ENCODE data around the gene GPR22. TPM values are rescaled to one million over a fixed set of nuclear protein-coding genes. Genes with fewer than 3 reads are reported as not detected.

GPR22 gene
- total RNA-seq, 1 experiment from 2014 or later: not detected

GRCh38 chr7:107505997-107506673 lies 36.3 kb downstream of the GPR22 start:
- H3K27me3 ChIP-seq (ENCODE audit: insufficient read depth, low read length): no peaks in the 10 kb centered on the region
- H3K14ac ChIP-seq (ENCODE audit: insufficient read depth, low read length): no peak overlapping the region
- H3K4ac ChIP-seq (ENCODE audit: low read depth, low read length): no peak overlapping the region
- Mint-ChIP-seq H3K36me3 (ENCODE audit: insufficient read depth in 1 of 3, low read depth in 3 of 3) (peaks cover 26 to 38% (median 38%) of the 10 kb centered on the region in 3 experiments), H3K4me1 (peaks cover 0 to 2% of the 10 kb centered on the region in 2 experiments; a peak in 1 of 4 replicates), H3K27ac (peak overlapping the region in 1 of 3 experiments; percentile 18; a peak in 1 of 7 replicates), H3K27me3 (ENCODE audit: low read depth) (peaks cover 2% of the 10 kb centered on the region; the same call in 1 of the 2 replicates), H3K9me3 (peaks cover 27 to 30% of the 10 kb centered on the region in 2 experiments), H3K4me3 (no peak overlapping the region)
- H3K79me1 ChIP-seq (ENCODE audit: insufficient read depth, low read depth, low read length, poor library complexity, severe bottlenecking): no peaks in the 10 kb centered on the region
- H4K5ac ChIP-seq (ENCODE audit: insufficient read length, low read depth, low read length): no peak overlapping the region
- H2AFZ ChIP-seq (ENCODE audit: low read length): no peak overlapping the region
- peaks cover 6% of the 10 kb centered on the region for H3K9me3 ChIP-seq (ENCODE audit: control insufficient read depth, low read depth, low read length)
- no peak overlapping the region for H3K9ac ChIP-seq (ENCODE audit: extremely low read depth, insufficient read length, low read length)
- no peak for DNase-seq
- no peak for TF ChIP-seq CTCF (conservative IDR thresholded peaks at IDR 0.05)
- no peak overlapping the region for H3K27ac ChIP-seq (ENCODE audit: insufficient read length, low read depth, low read length)
- no peaks in the 10 kb centered on the region for H3K4me1 ChIP-seq (ENCODE audit: insufficient read depth, low read length)
- H3K56ac ChIP-seq (ENCODE audit: insufficient read length, low read depth, low read length): no peak overlapping the region
- H2BK20ac ChIP-seq (ENCODE audit: low read depth, low read length, poor library complexity, severe bottlenecking): no peak overlapping the region
- no peak overlapping the region for H3K23ac ChIP-seq (ENCODE audit: insufficient read length, low read depth, low read length)
- no peak overlapping the region for H3K4me2 ChIP-seq (ENCODE audit: insufficient read depth, insufficient read length, low read length)
- no peak overlapping the region for H2BK15ac ChIP-seq (ENCODE audit: low read depth, low read length)
- no peak overlapping the region for H4K91ac ChIP-seq (ENCODE audit: insufficient read length, low read depth, low read length)
- no peak overlapping the region for H4K8ac ChIP-seq (replicated peaks; ENCODE audit: insufficient read length, low read depth, low read length)
- WGBS (ENCODE audit: extremely low coverage, insufficient read length, low lambda C conversion rate): no CpG with 5 or more reads among the region's 2 CpGs
- H2BK12ac ChIP-seq (ENCODE audit: insufficient read length, low read depth, low read length): no peak overlapping the region
- H3K18ac ChIP-seq (ENCODE audit: insufficient read length, low read depth, low read length): no peak overlapping the region
- no peaks in the 10 kb centered on the region for H3K79me2 ChIP-seq (ENCODE audit: insufficient read depth, low read length)
- H2BK5ac ChIP-seq (ENCODE audit: insufficient read length, low read length): no peak overlapping the region
- no peak overlapping the region for H2AK5ac ChIP-seq (ENCODE audit: insufficient read length, low read length)
- no peak overlapping the region for H3T11ph ChIP-seq (ENCODE audit: low read length)
- no peaks in the 10 kb centered on the region for H3K23me2 ChIP-seq (ENCODE audit: insufficient read length, low read depth, low read length, poor library complexity, severe bottlenecking)
- no peaks in the 10 kb centered on the region for H4K20me1 ChIP-seq (ENCODE audit: control insufficient read depth, insufficient read depth, insufficient read length)
- no peak overlapping the region for H2BK120ac ChIP-seq (ENCODE audit: low read depth, low read length, poor library complexity, severe bottlenecking)

All from H9 (cell line).